Choroid plexus epithelial cell (primary cell): ENCODE data around the gene ZFYVE28.

Source experiments
- DNase-seq: peaks from one replicate; pipeline ENCODE4 v3.0.0-alpha.2; 2010; ENCODE audit warnings: low read depth
- H3K4me3 ChIP-seq: 2 replicates; pipeline ENCODE4 v1.5.1; 2011; ENCODE audit warnings: low read depth, mild to moderate bottlenecking, control low read depth, low read length, moderate library complexity
- CTCF ChIP-seq: conservative IDR thresholded peaks from 2 replicates; pipeline ENCODE4 v1.5.1; 2011; ENCODE audit warnings: low read depth, mild to moderate bottlenecking, control low read depth, inconsistent platforms, low read length, moderate library complexity

Gene ZFYVE28

GRCh38 chr4:2347190-2347589 lies 71.3 kb downstream of the ZFYVE28 start:
- no peak overlapping the region for H3K4me3 ChIP-seq
- DNase-seq = no peak
- TF ChIP-seq CTCF = no peak

GRCh38 chr4:2343476-2343875 lies 75.0 kb downstream of the ZFYVE28 start:
- H3K4me3 ChIP-seq = no peak overlapping the region
- no peak for DNase-seq
- TF ChIP-seq CTCF = no peak

GRCh38 chr4:2341911-2342652 lies 76.4 kb downstream of the ZFYVE28 start:
- no peak for DNase-seq
- no peak overlapping the region for H3K4me3 ChIP-seq

GRCh38 chr4:2341261-2341841 lies 77.1 kb downstream of the ZFYVE28 start:
- no peak for DNase-seq
- TF ChIP-seq CTCF = no peak
- H3K4me3 ChIP-seq = no peak overlapping the region

More at GRCh38 chr4:2341911-2342652, 76.4 kb downstream of the ZFYVE28 start:
- no peak for TF ChIP-seq CTCF

DNA sequence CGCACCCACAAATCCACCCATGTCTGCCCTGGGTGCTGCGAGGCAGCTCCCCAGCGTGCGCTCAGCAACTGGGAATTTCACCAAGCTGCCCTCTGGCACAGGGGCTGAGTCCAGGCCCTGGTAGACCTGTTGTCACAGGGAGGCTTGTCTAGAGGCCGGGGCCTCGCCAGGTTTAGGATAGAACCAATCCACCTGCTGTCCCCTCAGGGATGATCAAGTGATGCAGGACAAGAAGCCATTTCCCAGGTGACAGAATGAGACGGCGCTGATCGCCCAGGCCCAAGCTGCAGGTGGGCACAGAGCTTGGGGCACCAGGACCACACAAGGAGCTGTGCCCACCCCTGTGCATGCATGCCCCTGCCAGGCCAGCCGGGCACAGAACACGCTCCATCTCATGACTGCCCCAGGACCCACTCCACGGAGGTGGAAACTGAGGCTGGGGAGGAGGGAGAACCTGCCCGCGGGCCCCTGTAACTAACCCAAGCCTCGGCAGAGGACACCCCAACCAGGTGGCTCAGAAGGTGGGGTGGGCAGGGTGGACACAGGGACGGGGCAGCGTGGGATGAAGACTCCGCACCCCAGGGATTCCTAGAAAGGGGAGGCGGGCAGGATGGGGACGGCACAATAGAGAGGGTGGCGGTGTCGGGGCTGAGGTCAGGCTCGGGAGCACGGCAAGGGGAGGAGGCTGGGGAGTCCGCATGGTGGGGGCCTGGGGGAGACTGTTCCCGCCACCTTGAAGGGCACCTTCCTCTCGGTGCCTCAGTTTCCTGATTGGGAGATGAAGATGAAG lies 78.0 kb downstream of the ZFYVE28 start:
- no peak for TF ChIP-seq CTCF
- no peak for DNase-seq
- no peak overlapping the region for H3K4me3 ChIP-seq

GRCh38 chr4:2339458-2340271 lies 78.8 kb downstream of the ZFYVE28 start:
- TF ChIP-seq CTCF = no peak
- DNase-seq = no peak

More at GRCh38 chr4:2339458-2340271, 78.8 kb downstream of the ZFYVE28 start:
- no peak overlapping the region for H3K4me3 ChIP-seq
